ENCODE measurements around the gene NAALAD2. TPM values are rescaled to one million over a fixed set of nuclear protein-coding genes. Genes with fewer than 3 reads are reported as not detected.
"Not testable (repeated sequence)": the region's sequence is repeated elsewhere in the genome, so short reads cannot be mapped to it uniquely, and the experiment has no call there.

The NAALAD2 gene
- total and polyA plus RNA-seq, 7 donors = 0.20 to 1.4 (median 0.39) TPM

DNA sequence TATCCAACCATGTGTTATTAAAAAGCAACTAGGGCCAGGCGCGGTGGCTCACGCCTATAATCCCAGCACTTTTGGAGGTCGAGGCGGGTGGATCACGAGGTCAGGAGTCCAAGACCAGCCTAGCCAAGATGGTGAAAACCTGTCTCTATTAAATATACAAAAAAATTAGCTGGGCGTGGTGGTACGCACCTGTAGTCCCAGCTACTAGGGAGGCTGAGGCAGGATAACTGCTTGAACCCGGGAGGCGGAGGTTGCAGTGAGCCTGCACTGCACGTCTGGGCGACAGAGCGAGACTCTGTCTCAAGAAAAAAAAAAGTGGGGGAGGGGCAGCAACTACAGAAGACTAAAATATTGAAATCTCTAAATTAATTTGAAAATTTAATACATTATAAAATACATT lies 69.9 kb downstream of the NAALAD2 start:
- DNase-seq = no peak
- WGBS, 3 donors = 92 to 96% (median 93%) methylated on average over 13 of the region's 13 CpGs
- Histone ChIP-seq H3K4me1 (peaks cover 10% of the 10 kb centered on the region), H3K27ac (no peak overlapping the region), H3K27me3 (ENCODE audit: insufficient read depth in 3 of 3, low read length in 2 of 3) (no peaks in the 10 kb centered on the region), H3K36me3 (ENCODE audit: insufficient read depth in 1 of 2, low read depth in 1 of 2) (peaks cover 9 to 93% of the 10 kb centered on the region in 2 donors), H3K4me3 (no peak overlapping the region), H3K9me3 (no peaks in the 10 kb centered on the region)
- no peak for ATAC-seq
- TF ChIP-seq, protein P1, sequence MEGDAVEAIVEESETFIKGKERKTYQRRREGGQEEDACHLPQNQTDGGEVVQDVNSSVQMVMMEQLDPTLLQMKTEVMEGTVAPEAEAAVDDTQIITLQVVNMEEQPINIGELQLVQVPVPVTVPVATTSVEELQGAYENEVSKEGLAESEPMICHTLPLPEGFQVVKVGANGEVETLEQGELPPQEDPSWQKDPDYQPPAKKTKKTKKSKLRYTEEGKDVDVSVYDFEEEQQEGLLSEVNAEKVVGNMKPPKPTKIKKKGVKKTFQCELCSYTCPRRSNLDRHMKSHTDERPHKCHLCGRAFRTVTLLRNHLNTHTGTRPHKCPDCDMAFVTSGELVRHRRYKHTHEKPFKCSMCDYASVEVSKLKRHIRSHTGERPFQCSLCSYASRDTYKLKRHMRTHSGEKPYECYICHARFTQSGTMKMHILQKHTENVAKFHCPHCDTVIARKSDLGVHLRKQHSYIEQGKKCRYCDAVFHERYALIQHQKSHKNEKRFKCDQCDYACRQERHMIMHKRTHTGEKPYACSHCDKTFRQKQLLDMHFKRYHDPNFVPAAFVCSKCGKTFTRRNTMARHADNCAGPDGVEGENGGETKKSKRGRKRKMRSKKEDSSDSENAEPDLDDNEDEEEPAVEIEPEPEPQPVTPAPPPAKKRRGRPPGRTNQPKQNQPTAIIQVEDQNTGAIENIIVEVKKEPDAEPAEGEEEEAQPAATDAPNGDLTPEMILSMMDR (IDR thresholded peaks at IDR 0.05) = no peak
- intact Hi-C loops (cut with DNase I) = no loop called here

DNA sequence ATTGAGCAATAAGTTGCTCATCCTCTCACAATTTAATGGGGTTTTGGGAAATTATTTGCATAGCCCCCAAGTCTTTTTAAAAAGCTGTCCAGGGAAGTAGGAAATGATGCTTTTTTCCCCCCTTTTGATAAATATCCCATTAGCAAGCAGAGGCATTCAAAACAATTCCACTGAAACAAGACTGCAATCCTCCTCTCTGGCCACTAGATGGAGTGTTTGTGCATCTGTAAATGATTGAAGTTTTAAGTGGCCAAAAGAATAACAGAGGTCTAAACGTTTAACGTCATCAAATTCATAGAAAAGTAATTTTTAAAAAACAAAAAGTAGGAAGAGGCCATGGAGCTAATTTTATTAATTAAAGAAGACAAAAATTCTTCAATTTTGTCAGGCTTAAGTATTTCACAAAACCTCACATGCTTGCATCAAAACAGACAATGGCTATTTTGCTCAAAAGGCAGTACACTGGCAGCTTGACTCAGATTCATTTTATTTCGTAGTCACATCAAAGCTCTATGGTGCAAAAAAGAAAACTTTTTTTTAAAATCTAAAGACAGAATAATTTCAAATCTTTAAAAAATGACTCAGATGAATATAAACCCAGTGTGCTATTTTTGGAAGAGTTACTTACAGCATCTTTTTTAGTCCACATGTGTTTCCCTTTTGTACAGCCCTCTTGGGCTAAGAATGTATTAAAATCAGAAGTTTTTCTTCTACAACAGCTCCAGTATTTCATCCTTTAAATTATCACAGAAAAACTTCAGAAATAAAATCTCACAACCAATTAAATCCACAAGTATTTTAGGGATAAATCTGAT lies 70.6 kb downstream of the NAALAD2 start:
- H3K36me3 ChIP-seq (ENCODE audit: insufficient read depth in 1 of 2, low read depth in 1 of 2) = peaks cover 15 to 94% of the 10 kb centered on the region in 2 donors
- no peaks in the 10 kb centered on the region for H3K9me3 ChIP-seq
- intact Hi-C loops (cut with DNase I) = no loop called here
- H3K27me3 ChIP-seq (ENCODE audit: insufficient read depth in 3 of 3, low read length in 2 of 3) = no peaks in the 10 kb centered on the region
- ATAC-seq = peak in 3 of 4 donors; percentile 63 to 86 (median 75)
- TF ChIP-seq, protein P1 (IDR thresholded peaks at IDR 0.05) = peak; percentile 89
- peaks cover 10% of the 10 kb centered on the region for H3K4me1 ChIP-seq
- no peak overlapping the region for H3K4me3 ChIP-seq
- peak overlapping the region; percentile 25 for H3K27ac ChIP-seq
- DNase-seq = no peak
- 18 to 24% (median 19%) methylated on average over 3 of the region's 3 CpGs for whole genome bisulfite sequencing, 3 donors

DNA sequence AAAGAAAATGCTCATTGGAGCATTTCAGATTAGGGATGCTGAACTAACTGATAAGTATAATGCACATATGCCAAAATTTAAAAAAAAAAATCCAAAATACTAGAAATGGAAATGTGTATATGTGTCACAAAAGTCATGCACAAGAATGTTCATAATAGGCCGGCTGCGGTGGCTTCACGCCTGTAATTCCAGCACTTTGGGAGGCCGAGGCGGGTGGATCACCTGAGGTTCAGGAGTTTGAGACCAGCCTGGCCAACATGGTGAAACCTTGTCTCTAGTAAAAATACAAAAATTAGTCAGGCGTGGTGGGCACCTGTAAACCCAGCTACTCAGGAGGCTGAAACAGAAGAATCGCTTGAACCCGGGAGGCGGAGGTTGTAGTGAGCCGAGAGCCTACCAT lies 73.5 kb downstream of the NAALAD2 start:
- H3K27ac ChIP-seq; ATAC-seq; H3K4me3 ChIP-seq; intact Hi-C loops (cut with DNase I); DNase-seq; H3K9me3 ChIP-seq; H3K27me3 ChIP-seq (ENCODE audit: insufficient read depth in 3 of 3, low read length in 2 of 3): not testable (repeated sequence)
- Histone ChIP-seq H3K36me3 (ENCODE audit: insufficient read depth in 1 of 2, low read depth in 1 of 2) (peaks cover 18 to 93% of the 10 kb centered on the region in 2 donors), H3K4me1 (peaks cover 10% of the 10 kb centered on the region)
- 90 to 96% (median 91%) methylated on average over 10 of the region's 10 CpGs for WGBS, 3 donors

DNA sequence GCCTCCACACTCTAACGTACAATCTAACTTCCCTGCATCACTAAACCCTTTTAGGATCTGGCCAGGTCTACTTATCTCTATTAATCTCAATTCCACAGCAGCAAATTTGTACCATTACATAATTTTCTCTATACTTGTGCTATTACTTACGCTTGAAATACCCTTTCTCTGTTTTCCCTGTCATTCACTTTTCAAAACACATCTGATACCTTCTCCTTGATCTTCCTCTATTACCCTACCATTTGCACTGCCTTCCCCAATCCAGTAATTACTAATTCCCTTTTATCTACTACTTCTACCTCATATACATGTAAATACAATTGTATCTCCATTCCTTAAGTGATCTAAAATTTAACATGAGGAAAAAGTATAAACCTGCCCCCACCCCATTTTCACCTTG lies 74.4 kb downstream of the NAALAD2 start:
- TF ChIP-seq, protein P1 (IDR thresholded peaks at IDR 0.05) = no peak
- intact Hi-C loops (cut with DNase I) = no loop called here
- Histone ChIP-seq H3K27me3 (ENCODE audit: insufficient read depth in 3 of 3, low read length in 2 of 3) (no peaks in the 10 kb centered on the region), H3K36me3 (ENCODE audit: insufficient read depth in 1 of 2, low read depth in 1 of 2) (peaks cover 22 to 93% of the 10 kb centered on the region in 2 donors), H3K27ac (no peak overlapping the region), H3K4me3 (no peak overlapping the region), H3K4me1 (peaks cover 10% of the 10 kb centered on the region), H3K9me3 (no peaks in the 10 kb centered on the region)
- ATAC-seq = no peak
- WGBS, 3 donors = 75 to 88% (median 84%) methylated on average over 2 of the region's 2 CpGs
- no peak for DNase-seq

DNA sequence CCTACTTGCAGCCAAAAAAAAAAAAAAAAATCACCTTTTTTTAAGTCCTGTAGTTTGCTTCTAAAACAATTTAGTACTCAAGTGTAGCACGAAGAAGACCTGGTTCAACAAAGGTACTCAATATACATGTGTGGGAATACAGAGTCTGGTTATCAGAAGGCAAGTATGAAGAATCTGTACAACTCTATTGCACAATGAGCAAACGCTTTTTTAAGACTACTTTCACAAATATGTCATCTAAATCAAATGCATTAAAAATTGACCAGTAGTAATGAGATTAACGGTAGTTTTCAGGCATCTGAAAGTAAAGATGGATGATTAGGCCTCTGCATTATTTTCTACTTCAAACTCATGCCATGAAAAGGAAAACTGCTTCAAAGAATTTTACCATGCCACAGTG lies 78.9 kb downstream of the NAALAD2 start:
- intact Hi-C loops (cut with DNase I) = no loop called here
- Histone ChIP-seq H3K27ac (no peak overlapping the region), H3K4me3 (no peak overlapping the region), H3K9me3 (no peaks in the 10 kb centered on the region), H3K36me3 (ENCODE audit: insufficient read depth in 1 of 2, low read depth in 1 of 2) (peaks cover 21 to 72% of the 10 kb centered on the region in 2 donors), H3K4me1 (peaks cover 20% of the 10 kb centered on the region), H3K27me3 (ENCODE audit: insufficient read depth in 3 of 3, low read length in 2 of 3) (no peaks in the 10 kb centered on the region)
- TF ChIP-seq, protein P1 (IDR thresholded peaks at IDR 0.05) = no peak
- DNase-seq = no peak
- ATAC-seq = no peak
- WGBS, 3 donors = 88 to 90% (median 89%) methylated on average over 3 of the region's 3 CpGs

Data from psoas muscle (tissue), 8 donors.